Measurements from ENCODE around the gene INPP5F.
A peak's percentile ranks its signal among the peaks of the same experiment; 100 is the strongest.

The INPP5F gene

DNA sequence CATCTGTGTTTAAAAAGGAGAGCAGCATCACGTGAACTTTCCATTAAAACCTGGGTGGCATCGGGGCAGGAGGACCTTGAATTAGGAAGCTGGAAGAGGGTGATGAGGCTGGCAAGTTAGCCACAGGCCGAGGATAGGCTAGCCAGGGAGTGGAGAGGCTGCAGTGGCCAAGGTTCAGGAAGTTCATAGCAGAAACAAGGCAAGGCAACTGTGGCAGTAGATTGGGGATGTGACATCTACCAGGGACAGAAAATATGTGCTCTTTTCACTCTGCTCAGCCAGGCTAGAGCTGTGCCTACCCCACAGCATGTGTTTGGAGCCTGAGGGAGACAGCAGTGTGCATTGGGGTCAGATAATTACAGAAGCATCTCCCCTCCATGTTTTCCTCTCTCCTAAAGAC is 2.2 kb upstream of the INPP5F start:
- TF ChIP-seq, protein P1, sequence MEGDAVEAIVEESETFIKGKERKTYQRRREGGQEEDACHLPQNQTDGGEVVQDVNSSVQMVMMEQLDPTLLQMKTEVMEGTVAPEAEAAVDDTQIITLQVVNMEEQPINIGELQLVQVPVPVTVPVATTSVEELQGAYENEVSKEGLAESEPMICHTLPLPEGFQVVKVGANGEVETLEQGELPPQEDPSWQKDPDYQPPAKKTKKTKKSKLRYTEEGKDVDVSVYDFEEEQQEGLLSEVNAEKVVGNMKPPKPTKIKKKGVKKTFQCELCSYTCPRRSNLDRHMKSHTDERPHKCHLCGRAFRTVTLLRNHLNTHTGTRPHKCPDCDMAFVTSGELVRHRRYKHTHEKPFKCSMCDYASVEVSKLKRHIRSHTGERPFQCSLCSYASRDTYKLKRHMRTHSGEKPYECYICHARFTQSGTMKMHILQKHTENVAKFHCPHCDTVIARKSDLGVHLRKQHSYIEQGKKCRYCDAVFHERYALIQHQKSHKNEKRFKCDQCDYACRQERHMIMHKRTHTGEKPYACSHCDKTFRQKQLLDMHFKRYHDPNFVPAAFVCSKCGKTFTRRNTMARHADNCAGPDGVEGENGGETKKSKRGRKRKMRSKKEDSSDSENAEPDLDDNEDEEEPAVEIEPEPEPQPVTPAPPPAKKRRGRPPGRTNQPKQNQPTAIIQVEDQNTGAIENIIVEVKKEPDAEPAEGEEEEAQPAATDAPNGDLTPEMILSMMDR (IDR thresholded peaks at IDR 0.05; ENCODE audit: insufficient read depth, low read depth, low read length, missing control alignments) = no peak
- DNase-seq (ENCODE audit: low read depth) = no peak
- no peak overlapping the region for H3K4me3 ChIP-seq (ENCODE audit: low read depth, low read length)

GRCh38 chr10:119724593-119725516 is 995 bp upstream of the INPP5F start:
- TF ChIP-seq, protein P1 (IDR thresholded peaks at IDR 0.05; ENCODE audit: insufficient read depth, low read depth, low read length, missing control alignments) = no peak
- H3K4me3 ChIP-seq (ENCODE audit: low read depth, low read length) = peak overlapping the region; percentile 77
- DNase-seq (ENCODE audit: low read depth) = peak; percentile 62

GRCh38 chr10:119725517-119725827 is 378 bp upstream of the INPP5F start:
- no peak for DNase-seq (ENCODE audit: low read depth)
- TF ChIP-seq, protein P1 (IDR thresholded peaks at IDR 0.05; ENCODE audit: insufficient read depth, low read depth, low read length, missing control alignments) = no peak
- H3K4me3 ChIP-seq (ENCODE audit: low read depth, low read length) = peak overlapping the region; percentile 77

- no peak for DNase-seq (ENCODE audit: low read depth)
- peak overlapping the region; percentile 64 for H3K4me3 ChIP-seq (ENCODE audit: low read depth, low read length)
- TF ChIP-seq, protein P1 (IDR thresholded peaks at IDR 0.05; ENCODE audit: insufficient read depth, low read depth, low read length, missing control alignments) = no peak
Measured at GRCh38 chr10:119726676-119727261, 919 bp downstream of the INPP5F start.

- no peak overlapping the region for H3K4me3 ChIP-seq (ENCODE audit: low read depth, low read length)
- no peak for DNase-seq (ENCODE audit: low read depth)
- TF ChIP-seq, protein P1 (IDR thresholded peaks at IDR 0.05; ENCODE audit: insufficient read depth, low read depth, low read length, missing control alignments) = no peak
Measured at GRCh38 chr10:119728172-119728800, 2.4 kb downstream of the INPP5F start.

DNA sequence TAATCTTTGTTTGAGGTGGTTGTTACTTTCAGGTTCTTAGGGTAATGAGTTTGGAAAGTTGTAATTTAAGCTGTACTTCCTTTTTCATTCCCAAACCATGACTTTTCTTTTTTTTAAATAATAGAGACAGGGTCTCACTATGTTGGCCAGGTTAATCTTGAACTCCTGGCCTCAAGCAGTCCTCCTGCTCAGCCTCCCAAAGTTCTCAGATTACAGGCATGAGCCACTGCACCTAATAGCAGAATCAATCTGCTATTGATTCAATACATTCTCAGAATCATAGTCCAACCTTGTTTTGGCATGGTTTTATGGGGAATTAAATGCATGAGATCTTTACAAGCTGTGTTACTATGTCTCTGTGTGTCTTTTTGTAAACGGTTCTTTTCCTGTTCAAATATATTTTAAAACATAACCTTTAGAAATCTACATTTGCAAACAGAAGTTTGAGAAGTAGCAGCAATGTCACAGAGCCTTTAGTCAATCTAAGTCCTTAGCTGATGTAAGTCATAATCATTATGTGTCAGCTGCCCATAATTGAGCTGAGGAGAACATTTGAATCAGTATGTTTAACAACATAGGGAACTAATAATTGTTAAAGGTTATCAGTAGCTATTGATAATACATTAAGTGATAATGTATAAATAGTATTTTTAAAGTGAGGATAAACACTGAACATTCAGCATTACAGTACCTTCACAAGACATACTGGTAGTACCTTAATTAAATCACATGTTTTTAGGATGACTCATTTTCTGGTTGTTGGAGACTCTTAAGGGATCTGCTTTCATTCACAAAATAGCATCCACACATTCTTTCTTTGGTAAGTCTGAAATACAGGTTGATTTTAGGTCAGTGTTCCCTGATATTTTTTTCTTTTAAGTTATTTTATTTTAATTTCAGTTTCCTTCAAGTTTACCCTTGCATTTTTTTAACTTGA is 8.8 kb downstream of the INPP5F start:
- TF ChIP-seq, protein P1 (IDR thresholded peaks at IDR 0.05; ENCODE audit: insufficient read depth, low read depth, low read length, missing control alignments) = no peak
- no peak overlapping the region for H3K4me3 ChIP-seq (ENCODE audit: low read depth, low read length)
- no peak for DNase-seq (ENCODE audit: low read depth)

Data from GM12865 (cell line).